ENCODE data around the gene PDZRN4.

The PDZRN4 gene

GRCh38 chr12:41462312-41462711, 274.2 kb downstream of the PDZRN4 start:
- DNase-seq = no peak

GRCh38 chr12:41465526-41465925, 277.4 kb downstream of the PDZRN4 start:
- DNase-seq = no peak

GRCh38 chr12:41466300-41466699, 278.2 kb downstream of the PDZRN4 start:
- no peak for DNase-seq

- DNase-seq = no peak
Observed at GRCh38 chr12:41466802-41467201, 278.7 kb downstream of the PDZRN4 start.

- DNase-seq = no peak
Observed at GRCh38 chr12:41467591-41468325, 279.6 kb downstream of the PDZRN4 start.

GRCh38 chr12:41468341-41468740, 280.2 kb downstream of the PDZRN4 start:
- no peak for DNase-seq

- no peak for DNase-seq
Observed at GRCh38 chr12:41468756-41469155, 280.6 kb downstream of the PDZRN4 start.

- no peak for DNase-seq
Observed at GRCh38 chr12:41473441-41473840, 285.3 kb downstream of the PDZRN4 start.

GRCh38 chr12:41474001-41474400, 285.9 kb downstream of the PDZRN4 start:
- DNase-seq = no peak

GRCh38 chr12:41476499-41477439, 288.6 kb downstream of the PDZRN4 start:
- DNase-seq = peak; percentile 86

GRCh38 chr12:41479426-41479825, 291.3 kb downstream of the PDZRN4 start:
- no peak for DNase-seq

- no peak for DNase-seq
Observed at GRCh38 chr12:41485203-41485602, 297.1 kb downstream of the PDZRN4 start.

- DNase-seq = no peak
Observed at GRCh38 chr12:41486718-41487117, 298.6 kb downstream of the PDZRN4 start.

GRCh38 chr12:41496009-41496408, 307.9 kb downstream of the PDZRN4 start:
- DNase-seq = no peak

GRCh38 chr12:41497409-41497808, 309.3 kb downstream of the PDZRN4 start:
- DNase-seq = no peak

- DNase-seq = no peak
Observed at GRCh38 chr12:41504976-41505375, 316.9 kb downstream of the PDZRN4 start.

- DNase-seq = no peak
Observed at GRCh38 chr12:41507286-41507685, 319.2 kb downstream of the PDZRN4 start.

- DNase-seq = no peak
Observed at GRCh38 chr12:41509271-41510055, 321.3 kb downstream of the PDZRN4 start.

- DNase-seq = peak; percentile 79
Observed at GRCh38 chr12:41510470-41510869, 322.4 kb downstream of the PDZRN4 start.

- no peak for DNase-seq
Observed at GRCh38 chr12:41511247-41511646, 323.1 kb downstream of the PDZRN4 start.

GRCh38 chr12:41512497-41512896, 324.4 kb downstream of the PDZRN4 start:
- DNase-seq = no peak

- peak; percentile 60 for DNase-seq
Observed at GRCh38 chr12:41514021-41514777, 326.1 kb downstream of the PDZRN4 start.
